DMS114 treated with DMSO at 0.1 percent for 48 hours (cell line): ENCODE results near the gene MMP25.

ENCODE experiments used
- DNase-seq: peaks from one replicate; lab custom pipeline; 2025; ENCODE audit not compliant: unreplicated experiment; lab: John Stamatoyannopoulos, UW

MMP25 gene

GRCh38 chr16:3045758-3046640 lies at the start of gene MMP25:
Gene MMP25, plus strand, starts transcription at chr16:3046561. Its CDS starts 357 bp downstream, at chr16:3046918.
- DNase-seq, result no peak

- no peak for DNase-seq
These were observed 46.4 kb upstream of the MMP25 start for GRCh38 chr16:2999929-3000328.

GRCh38 chr16:3000540-3000939 lies 45.8 kb upstream of the MMP25 start:
- no peak for DNase-seq

GRCh38 chr16:3001316-3001715 lies 45.0 kb upstream of the MMP25 start:
- no peak for DNase-seq

- peak; percentile 94 for DNase-seq
These were observed 42.6 kb upstream of the MMP25 start for GRCh38 chr16:3003582-3004270.

GRCh38 chr16:3004319-3004718 lies 42.0 kb upstream of the MMP25 start:
- DNase-seq, result no peak

- no peak for DNase-seq
These were observed 41.5 kb upstream of the MMP25 start for GRCh38 chr16:3004781-3005284.

- no peak for DNase-seq
These were observed 39.1 kb upstream of the MMP25 start for GRCh38 chr16:3007059-3007956.

GRCh38 chr16:3007957-3008689 lies 38.2 kb upstream of the MMP25 start:
- DNase-seq, result no peak

- no peak for DNase-seq
These were observed 37.7 kb upstream of the MMP25 start for GRCh38 chr16:3008690-3009037.

- no peak for DNase-seq
These were observed 36.6 kb upstream of the MMP25 start for GRCh38 chr16:3009568-3010390.

GRCh38 chr16:3010510-3010909 lies 35.9 kb upstream of the MMP25 start:
- no peak for DNase-seq

- no peak for DNase-seq
These were observed 34.1 kb upstream of the MMP25 start for GRCh38 chr16:3012246-3012645.

GRCh38 chr16:3012828-3013420 lies 33.4 kb upstream of the MMP25 start, which contains the start of gene CLDN9:
Gene CLDN9, plus strand, starts transcription at chr16:3012923. Its CDS starts 440 bp downstream, at chr16:3013363.
- no peak for DNase-seq

- no peak for DNase-seq
These were observed 32.8 kb upstream of the MMP25 start for GRCh38 chr16:3013491-3013951.

GRCh38 chr16:3013998-3014690 lies 32.2 kb upstream of the MMP25 start:
- DNase-seq, result no peak

- DNase-seq, result no peak
These were observed 31.4 kb upstream of the MMP25 start for GRCh38 chr16:3014971-3015370.

GRCh38 chr16:3015865-3016521 lies 30.4 kb upstream of the MMP25 start:
- no peak for DNase-seq
